Right ventricle myocardium inferior (tissue), 1 donor: ENCODE measurements around the gene ENPP7. TPM values are rescaled to one million over a fixed set of nuclear protein-coding genes. Genes with fewer than 3 reads are reported as not detected.
"Not testable (repeated sequence)": the region's sequence is repeated elsewhere in the genome, so short reads cannot be mapped to it uniquely, and the experiment has no call there.

ENCODE experiments used
- ATAC-seq: fragments of 200-7000 bp; cut with Tn5 transposase; one replicate; pipeline ENCODE4 v1.9.1; 2020; ENCODE audit warnings: mild to moderate bottlenecking, moderate library complexity
- DNase-seq: peaks from one replicate; pipeline ENCODE4 v3.0.0; 2021; ENCODE audit errors: missing footprints
- intact Hi-C: fragments of 100-400 bp; cut with DNase I; formaldehyde crosslinking; loops from one replicate; pipeline ENCODE4 v1.11.0; 2022
- total RNA-seq: library from RNA; stranded (reverse); fragmentation: NEBNext Ultra II Directional; extraction: Animal tissue kit (Norgen Biotek cat#: 25700); gene quantifications from one replicate; pipeline ENCODE4 v1.2.1, GENCODE V29; 2021
- donor health status: DM: no; HTN: yes; CAD: no; lungs with severe emphysema.

ENPP7 gene
- total RNA-seq, 1 donor from 2014 or later = not detected

DNA sequence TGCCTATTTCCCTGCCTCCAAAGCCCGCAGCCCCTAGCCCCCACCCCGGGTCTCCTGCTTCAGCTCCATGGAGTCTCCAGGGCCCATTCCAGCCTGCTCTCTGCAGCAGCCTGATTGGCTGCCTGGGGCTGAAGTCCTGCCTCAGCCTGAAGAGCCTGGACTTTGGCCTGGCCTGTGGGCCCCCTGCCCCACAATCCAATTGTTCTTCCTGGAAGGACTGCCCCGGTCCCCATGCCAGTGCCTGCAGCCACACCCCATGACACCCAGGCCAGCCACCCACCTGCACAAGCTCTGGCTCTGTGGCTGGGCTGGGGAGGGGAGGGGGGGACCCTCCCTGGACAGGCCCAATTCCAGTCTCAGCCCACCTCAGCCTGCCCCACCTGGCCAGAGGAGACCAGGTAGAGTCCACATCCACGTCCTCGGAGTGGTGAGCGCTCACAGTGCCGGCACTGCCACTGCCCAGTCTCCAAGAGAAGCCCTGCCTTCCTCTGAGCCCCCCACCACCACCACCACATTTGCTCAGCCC, 12.3 kb downstream of the ENPP7 start:
- no peak for ATAC-seq
- intact Hi-C loops = loop anchor here (5.0 to 10.0 kb wide), 2 partner anchors 102 to 249 kb away; no protein-coding TSS in a partner anchor
- DNase-seq = peak; percentile 1

- ATAC-seq (no peak), DNase-seq (peak; percentile 34)
- intact Hi-C loops = loop anchor here (5.0 to 10.0 kb wide), 2 partner anchors 101 to 249 kb away; no protein-coding TSS in a partner anchor
These were observed 12.9 kb downstream of the ENPP7 start for GRCh38 chr17:79743614-79744013.

- ATAC-seq (no peak), DNase-seq (no peak)
- intact Hi-C loops = loop anchor here (10.0 kb wide), 1 partner anchor 99 kb away; no protein-coding TSS in a partner anchor
These were observed 14.9 kb downstream of the ENPP7 start for GRCh38 chr17:79745641-79746105.

GRCh38 chr17:79746889-79747507, 16.3 kb downstream of the ENPP7 start:
- ATAC-seq (no peak), DNase-seq (peak; percentile 51)

DNA sequence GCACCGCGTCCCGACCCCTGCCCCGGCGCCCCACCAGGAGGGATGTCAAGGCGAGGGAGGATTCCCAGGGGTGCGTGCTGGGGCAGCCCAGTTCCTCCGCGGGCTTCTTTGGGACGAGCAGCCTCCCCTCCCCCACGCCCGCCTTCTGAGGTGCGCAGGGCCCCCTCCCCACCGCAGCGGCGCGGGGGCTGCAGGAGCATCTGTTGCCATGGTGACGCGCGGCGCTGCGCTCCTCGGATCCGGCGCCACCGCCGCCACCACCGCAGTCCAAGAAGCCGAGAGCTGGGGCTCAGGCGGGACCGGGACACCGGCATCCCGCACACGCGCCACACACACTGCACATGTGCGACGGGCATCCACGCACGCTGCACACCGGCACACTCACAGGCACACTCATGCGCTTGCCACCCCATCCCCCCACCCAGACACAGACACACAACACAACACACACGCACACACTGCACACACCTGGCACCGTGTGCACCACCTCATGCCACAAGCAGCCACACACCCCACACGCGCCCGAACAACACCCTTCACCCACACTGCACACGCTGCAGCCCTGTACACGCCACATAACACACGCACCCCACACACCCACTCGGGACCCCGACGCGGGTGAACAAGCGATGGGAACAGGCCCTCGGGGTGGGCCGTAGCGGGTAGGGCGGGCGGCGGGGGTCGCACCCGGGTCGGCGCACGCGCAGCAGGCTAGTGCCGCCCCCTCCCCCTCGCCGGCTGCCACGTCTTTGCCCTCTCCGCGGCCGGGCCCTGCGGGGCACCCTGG, 17.0 kb downstream of the ENPP7 start:
- intact Hi-C loops = loop anchor here (10.0 kb wide), 1 partner anchor 97 kb away; no protein-coding TSS in a partner anchor
- no peak for ATAC-seq
- DNase-seq = peak; percentile 37

More at GRCh38 chr17:79746889-79747507, 16.3 kb downstream of the ENPP7 start:
- intact Hi-C loops = loop anchor here (10.0 kb wide), 1 partner anchor 98 kb away; no protein-coding TSS in a partner anchor

DNA sequence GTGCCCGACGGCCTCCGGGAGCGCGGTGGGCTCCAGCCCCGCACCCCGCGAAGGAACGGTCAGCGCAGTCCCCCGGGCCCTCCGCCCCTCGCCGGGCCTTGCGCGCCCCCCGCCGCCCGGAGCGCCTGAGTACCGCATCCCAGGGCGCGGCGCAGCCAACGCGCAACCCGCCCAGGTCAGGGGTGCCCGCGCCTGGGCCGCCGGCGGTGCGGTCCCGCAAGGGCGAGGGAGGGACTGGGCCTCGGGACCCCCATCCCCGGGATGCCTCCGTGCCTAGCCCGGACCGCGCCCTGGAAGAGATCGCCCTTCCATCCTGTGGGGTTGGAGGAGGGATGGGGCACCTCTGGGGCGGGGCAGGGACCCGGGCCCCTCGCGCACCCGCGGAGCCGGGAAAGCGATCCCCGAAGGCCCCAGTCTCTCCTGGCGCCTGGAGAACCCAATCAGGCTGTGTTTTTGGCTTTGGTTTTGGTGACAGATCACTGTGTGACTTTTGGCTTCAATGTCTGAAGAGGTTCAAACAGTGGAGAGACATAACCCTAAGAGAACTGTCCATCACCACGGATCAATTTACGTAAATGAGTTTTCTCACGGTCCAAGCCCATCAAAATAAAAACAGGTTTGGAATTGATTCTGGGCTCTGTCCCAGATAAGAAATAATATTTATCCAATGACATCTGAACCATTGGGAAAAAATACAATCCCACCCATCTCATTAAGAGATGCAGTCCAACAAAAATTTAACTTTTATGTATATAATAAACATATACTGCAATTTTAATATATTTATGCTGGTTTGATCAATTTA, 17.8 kb downstream of the ENPP7 start:
- DNase-seq (peak; percentile 22), ATAC-seq (no peak)
- intact Hi-C loops = loop anchor here (10.0 kb wide), 1 partner anchor 96 kb away; no protein-coding TSS in a partner anchor

GRCh38 chr17:79749156-79749815, 18.5 kb downstream of the ENPP7 start:
- intact Hi-C loops = loop anchor here (10.0 kb wide), 1 partner anchor 96 kb away; no protein-coding TSS in a partner anchor
- DNase-seq (no peak), ATAC-seq (no peak)

GRCh38 chr17:79749958-79750357, 19.2 kb downstream of the ENPP7 start:
- intact Hi-C loops = loop anchor here (10.0 kb wide), 1 partner anchor 95 kb away; no protein-coding TSS in a partner anchor
- DNase-seq = peak; percentile 4
- no peak for ATAC-seq

DNA sequence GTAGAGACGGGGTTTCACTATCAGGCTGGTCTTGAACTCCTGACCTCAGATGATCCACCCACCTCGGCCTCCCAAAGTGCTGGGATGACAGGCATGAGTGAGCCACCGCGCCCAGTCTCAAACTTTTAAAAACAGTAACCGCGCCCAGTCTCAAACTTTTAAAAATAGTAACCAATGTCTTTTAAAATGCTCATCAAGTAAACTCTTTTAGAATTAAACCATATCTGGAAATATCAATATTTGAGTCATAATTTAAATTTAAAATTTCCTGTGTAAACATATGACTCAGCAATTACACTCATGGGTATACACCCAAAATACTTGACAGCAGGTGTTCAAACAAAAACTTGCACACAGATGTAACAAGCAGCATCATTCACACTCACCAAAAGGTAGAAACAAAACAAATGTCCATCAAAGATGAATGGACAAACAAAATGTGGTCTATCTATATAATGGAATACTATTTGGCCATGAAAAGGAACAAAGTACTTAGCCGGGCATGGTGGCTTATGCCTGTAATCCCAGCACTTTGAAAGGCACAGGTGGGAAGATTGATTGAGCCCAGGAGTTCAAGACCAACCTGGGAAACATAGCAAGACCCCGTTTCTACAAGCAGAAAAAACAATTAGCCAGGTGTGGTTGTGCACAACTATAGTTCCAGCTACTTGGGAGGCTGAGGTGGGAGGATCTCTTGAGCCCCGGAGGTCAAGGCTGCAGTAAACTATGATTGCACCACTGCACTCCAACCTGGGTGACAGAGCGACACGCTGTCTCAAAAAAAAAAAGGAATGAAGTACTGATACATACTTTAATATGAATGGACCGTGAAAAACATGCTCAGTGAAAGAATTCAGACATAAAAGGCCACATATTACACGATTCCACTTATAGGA, 20.2 kb downstream of the ENPP7 start:
- ATAC-seq (no peak), DNase-seq (no peak)
- intact Hi-C loops = no loop called here

DNA sequence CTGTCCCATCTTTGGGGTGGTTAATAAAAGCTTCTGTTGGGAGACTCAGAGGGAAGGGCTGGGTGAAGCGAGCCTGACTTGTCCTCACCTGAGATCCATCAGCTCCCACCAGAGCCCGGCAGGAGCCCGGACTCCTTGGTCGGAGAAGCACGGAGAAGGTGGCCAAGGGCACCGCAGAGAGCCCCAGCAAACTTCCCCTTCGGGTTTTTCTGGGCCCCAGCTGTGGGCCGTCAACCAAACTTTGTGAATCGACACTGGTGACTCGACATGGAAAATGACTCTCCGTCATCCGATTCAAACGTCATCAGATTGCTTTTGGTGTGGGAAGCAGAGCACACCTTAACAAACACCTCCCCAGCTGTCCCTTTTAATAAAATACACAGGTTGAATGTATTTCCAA, 21.4 kb downstream of the ENPP7 start:
- intact Hi-C loops = no loop called here
- ATAC-seq = no peak
- peak; percentile 23 for DNase-seq

- intact Hi-C loops = no loop called here
- DNase-seq (peak; percentile 32), ATAC-seq (no peak)
These were observed 23.6 kb downstream of the ENPP7 start for GRCh38 chr17:79754370-79754769.

- DNase-seq = peak; percentile 6
- ATAC-seq = not testable (repeated sequence)
These were observed 24.2 kb downstream of the ENPP7 start for GRCh38 chr17:79754903-79755302.

DNA sequence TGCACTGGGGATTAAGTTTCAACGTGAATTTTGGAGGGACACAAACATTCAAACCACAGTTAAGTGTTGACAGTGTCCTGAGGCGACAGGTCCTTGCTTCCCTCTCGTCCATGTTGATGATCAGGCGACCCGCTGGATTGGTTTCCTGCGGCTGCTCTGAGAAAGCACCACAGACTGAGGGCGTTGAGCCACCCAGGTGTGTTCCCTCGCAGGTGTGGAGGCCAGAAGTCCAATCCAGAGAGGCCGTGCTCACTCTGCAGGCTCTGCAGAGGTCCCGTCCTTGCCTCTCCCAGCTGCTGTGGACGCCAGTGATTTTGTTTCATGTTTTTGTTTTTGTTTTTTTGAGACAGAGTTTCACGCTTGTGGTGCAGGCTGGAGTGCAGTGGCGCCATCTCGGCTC, 24.8 kb downstream of the ENPP7 start:
- peak; percentile 35 for DNase-seq
- intact Hi-C loops = no loop called here
- no peak for ATAC-seq

More at GRCh38 chr17:79754903-79755302, 24.2 kb downstream of the ENPP7 start:
- intact Hi-C loops = not testable (repeated sequence)

GRCh38 chr17:79757140-79757745, 26.5 kb downstream of the ENPP7 start:
- ATAC-seq (no peak), DNase-seq (peak; percentile 11)
- intact Hi-C loops = no loop called here

DNA sequence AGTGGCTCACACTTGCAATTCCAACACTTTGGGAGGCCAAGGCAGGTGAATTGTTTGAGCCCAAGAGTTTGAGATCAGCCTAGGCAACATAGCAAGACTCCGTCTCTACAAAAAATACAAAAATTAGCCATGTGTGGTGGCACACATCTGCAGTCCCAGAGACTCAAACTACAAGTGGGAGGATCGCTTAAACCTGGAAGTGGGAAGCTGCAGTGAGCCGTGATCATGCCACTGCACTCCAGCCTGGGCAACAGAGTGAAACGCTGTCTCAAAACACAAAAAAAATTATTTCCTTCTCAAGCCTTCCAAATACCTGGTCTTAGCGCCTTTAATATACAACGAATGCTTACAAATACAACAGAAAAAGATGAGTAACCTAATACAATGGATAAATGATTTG, 27.5 kb downstream of the ENPP7 start:
- ATAC-seq (no peak), DNase-seq (no peak)
- intact Hi-C loops = no loop called here

DNA sequence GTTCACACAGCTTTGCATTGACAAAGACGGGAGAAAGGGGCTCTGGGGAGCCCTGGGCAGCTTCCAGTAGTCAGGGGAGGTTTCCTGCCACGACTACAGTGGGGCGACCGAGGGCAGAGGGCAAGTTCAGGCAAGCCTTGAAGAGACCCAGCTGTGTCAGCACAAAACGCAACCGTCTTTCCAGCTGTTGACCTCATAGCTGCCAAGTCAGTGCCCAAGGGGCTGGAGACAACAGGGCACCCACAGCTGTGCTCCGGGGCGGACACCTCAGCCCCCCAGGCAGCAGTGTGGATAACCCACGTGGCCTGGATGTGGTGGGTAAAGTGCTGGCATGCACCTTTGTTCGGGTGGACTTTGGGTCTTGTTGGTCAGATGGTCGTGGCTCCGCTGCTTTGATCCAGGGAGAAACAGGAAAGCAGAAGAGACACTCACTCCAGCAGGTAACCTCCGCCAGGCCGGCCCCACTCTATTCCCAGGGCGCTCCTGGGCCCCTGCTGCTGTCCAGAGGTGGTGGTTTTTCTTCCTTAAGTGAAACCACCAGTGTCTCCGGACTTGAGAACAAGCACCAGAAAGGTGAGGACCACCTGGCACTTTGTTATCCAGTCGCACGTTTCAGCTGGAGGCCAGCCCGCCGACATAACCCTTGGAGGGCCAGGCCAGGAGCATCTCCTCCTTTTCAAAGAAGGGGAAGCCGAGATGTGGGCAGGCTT, 29.6 kb downstream of the ENPP7 start:
- DNase-seq = peak; percentile 43
- intact Hi-C loops = no loop called here
- ATAC-seq = no peak
